COR-L47 (cell line): ENCODE data around the gene CDKL1.
"Not testable (repeated sequence)": the region's sequence is repeated elsewhere in the genome, so short reads cannot be mapped to it uniquely, and the experiment has no call there.

Experiments used
- DNase-seq: peaks from one replicate; lab custom pipeline; 2025; lab: John Stamatoyannopoulos, UW

The CDKL1 gene

DNA sequence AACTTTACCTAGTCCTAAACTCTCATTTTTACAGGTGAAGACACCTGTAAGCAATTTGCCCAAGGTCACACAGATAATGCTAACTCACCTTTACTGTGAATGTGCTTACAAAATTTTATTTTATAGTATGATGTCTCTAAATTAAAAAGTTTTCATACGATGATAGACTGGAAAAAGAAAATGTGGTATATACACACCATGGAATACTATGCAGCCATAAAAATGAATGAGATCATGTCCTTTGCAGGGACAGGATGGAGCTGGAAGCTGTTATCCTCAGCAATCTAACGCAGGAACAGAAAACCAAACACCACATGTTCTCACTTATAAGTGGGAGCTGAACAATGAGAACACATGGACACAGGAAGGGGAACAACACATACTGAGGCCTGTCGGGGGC is 40.4 kb downstream of the CDKL1 start:
- DNase-seq, result not testable (repeated sequence)

DNA sequence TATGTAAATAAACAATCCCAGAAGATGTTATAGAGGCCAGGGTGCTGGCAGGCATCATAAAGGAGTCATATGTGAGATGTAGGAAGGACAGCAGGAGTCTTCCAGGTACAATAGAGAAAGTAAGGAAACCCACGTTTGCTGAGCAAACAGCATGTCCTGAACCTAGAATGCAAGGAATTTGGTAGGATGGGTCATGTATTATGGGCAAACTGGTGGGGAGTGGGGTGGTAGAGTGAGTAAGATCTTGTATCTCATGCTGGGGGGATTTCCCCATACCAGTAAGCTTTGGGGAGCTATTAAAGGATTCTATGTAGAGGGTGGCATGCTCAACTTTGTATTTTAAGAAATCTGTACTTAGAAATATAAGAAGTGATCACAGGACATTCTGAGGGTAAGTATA is 41.0 kb downstream of the CDKL1 start:
- no peak for DNase-seq

DNA sequence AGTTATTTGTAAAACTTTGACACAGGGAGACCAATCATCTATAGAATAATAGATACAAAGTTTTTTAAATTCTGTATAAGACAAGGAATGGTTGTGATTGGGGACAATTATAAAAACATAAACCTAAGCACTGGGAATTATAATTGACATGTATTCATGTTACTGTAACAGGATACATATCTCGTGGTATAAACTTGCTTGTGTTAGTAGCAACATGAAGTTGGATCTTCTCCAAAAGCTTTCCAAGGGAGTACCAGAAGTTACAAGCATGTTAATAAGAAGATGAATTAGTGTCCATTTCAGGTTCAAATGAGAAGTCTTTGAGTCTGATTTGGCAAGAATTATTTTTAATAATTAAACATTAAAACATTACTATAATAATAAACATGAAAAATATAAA is 42.2 kb downstream of the CDKL1 start:
- DNase-seq, result peak; percentile 2

DNA sequence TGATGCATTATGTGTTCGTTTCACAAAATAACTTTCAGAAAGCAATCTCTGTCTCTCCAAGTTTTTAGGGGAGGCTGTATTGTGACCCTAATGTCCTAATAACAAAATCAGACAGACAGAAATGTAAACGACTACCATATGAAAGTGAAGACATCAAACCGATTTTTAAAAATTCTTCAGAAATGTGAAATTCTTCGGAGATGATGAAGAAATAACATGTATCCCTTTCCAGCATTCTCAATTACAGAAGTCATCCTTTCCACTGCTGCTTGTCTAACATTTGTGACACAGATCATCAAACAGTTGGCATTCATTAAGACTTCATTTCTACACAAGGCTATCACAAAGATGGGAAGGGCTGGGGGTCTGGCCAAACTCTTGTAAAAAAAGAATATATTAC is 43.6 kb downstream of the CDKL1 start:
- DNase-seq, result no peak

DNA sequence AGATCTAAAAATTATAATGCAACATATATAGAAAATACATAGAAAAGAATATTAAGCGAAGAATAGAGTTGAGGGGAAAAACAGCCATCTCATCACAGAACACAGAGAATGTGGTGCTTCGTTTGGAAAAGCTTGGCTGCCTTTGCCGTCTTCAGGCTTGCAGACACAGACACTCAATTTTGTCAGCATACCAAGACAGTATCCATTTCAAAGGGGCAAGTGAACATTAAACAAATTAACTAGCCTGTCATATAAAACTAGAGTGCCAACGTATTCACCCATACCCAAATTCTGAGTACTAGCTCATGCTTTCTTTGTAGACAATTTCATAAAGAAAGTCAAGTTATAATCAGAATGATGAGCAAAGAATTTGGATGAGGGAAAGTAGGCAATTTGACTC is 44.1 kb downstream of the CDKL1 start:
- DNase-seq, result no peak

DNA sequence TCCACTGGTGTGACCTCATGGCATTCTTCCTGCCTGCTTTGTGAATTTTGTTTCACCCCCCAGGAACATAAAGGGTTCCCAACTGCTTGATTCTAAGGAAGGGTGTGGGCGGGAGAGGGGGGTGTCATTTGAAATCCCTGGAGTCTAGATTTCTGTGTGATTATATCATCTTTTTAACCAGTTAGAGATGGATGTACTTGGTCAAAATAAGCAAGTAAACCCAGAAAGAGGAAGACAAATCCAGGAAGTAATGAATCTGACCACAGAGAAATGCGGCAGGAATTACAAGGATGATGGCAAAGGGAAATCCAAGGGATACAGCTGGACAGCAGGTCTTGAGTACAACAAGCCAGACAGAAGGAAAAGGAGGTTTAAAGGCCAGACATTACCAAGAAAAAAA is 45.7 kb downstream of the CDKL1 start:
- DNase-seq, result no peak

DNA sequence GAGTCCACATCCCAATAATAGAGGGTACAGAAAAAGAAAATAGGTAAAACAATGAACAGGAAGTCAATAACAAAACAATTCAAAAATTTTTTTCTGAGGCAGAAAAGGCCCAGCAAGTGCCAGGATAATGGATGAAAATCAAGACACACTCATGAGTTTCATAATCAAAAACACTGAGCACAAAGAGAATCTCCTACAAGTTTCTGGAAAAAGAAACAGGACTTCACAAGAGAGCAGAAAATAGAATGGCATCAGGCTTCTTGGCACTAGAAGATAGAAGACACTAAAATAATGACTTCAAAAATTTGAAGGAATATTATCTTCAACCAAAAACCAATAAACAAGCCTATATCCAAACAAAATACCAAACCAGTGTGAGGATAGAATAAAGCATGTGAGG is 47.7 kb downstream of the CDKL1 start:
- DNase-seq, result no peak

DNA sequence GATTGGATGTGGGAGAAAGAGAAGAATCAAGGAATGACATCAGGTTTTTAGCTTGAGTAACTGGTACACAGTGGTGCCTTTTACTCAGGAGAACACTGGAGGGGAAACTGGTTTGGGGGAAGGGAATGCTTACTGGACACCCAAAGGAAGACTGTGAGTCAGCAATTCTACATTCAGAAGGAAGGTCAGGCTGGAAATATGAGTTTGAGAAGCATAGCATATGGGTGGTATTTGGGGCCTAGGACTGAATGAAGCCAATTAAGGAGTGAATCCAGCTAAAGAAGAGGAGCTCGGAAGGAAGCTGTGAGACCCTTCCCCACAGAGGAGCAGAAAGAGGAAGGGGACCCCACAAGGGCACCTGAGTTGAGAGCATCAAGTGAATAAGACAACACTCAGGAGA is 49.2 kb downstream of the CDKL1 start:
- no peak for DNase-seq

DNA sequence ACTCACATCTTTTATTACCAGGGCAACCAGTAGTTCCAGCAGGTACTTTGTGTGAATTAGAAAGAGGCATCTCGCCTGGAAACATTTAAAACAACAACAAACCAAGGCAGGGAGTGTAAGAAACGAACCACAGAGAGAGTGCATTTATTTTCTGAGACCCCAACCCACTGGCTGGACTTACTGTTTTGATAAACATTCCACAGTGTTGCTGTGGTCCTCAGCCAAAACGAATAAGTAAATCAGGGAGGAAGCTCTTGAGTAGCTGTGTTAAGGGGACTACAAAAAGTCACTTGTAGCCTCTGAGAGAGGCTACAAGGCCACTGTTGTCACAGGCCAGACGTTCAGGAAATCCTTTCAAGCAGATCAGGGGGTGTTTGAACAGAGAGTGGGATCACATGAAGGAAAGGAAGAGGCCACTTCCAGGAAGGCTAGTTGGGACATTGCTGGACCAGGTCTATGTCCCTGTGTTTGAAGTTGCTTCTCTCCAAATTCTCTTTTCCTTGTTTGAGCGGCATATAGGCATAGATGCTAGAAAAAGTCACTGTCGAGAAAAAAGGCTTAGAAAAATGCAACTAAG is 50.7 kb downstream of the CDKL1 start:
- DNase-seq, result no peak

DNA sequence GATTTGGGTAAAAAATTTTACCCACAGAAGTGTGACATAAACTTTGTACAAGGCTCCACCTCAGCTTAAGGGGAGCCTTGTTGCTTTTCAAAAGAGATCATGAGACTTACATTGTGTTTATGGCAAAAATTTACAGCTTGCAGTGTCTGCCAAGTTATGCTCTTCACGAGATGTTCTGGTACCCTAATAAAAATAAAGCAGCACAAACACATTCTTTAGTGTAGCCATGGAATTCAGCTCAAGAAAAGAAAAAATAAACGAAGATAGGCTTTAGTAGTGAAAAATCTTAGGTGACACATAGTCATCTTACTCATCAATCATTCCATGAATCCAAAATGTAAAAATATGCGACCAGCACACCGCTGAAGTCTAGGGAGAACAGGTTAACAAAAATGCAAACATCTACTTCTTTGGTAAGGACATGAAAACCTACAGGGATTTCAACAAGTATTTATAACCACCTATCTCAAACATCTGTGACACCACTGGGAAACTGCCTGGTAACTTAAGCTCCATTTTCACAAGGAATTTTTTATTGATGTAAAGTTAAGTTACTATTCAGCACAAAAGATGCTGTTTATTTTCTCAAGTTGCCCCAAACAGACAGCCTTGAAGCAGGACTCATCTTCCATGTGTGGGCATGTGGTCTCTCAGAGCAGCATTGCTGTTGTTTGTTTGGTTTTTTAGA is 51.7 kb downstream of the CDKL1 start:
- DNase-seq, result no peak

DNA sequence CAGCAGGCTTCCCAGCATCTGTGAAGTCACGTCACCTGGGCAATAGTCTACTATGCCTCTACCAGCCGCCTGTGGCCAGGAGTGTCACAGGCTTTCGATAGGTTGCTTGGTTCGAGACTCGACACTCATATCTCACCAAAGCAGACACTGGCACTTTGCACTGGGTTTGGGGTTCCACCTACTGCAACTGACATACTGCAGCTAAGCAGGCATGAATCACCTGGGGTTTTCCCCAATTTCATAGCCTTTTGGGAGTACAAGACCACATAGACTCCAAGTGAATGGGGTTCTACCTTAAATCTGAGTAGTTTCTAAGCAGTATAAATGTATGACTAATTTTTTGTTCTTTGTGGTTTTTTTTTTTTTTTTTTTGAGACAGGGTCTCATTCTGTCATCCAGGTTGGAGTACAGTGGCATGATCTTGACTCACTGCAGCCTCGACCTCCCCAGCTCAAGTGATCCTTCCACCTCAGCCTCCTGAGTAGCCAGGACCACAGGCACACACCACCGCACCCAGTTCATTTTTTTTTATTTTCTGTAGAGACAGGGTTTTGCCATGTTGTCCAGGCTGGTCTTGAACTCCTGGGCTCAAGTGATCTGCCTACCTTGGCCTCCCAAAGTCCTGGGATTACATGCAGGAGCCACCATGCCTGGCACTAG is 52.4 kb downstream of the CDKL1 start:
- no peak for DNase-seq

DNA sequence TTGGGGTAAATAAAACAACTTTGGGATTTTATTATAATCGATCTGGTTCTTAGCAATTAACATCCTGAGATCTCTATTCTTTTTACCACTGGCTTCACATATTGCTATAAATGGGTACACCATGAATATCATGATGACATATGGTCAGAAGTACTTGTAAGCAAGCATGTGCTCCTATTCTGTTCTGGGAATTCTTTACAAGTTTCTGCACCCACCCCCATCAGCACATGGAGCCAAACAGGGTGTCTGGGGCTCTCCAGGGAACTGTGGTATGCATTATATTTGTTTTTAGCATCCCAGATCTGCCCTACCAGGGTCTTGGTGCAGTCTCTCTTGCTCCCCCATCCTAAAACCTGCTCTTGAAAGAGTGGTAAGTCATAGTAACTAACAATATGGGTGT is 53.2 kb downstream of the CDKL1 start:
- DNase-seq, result no peak

DNA sequence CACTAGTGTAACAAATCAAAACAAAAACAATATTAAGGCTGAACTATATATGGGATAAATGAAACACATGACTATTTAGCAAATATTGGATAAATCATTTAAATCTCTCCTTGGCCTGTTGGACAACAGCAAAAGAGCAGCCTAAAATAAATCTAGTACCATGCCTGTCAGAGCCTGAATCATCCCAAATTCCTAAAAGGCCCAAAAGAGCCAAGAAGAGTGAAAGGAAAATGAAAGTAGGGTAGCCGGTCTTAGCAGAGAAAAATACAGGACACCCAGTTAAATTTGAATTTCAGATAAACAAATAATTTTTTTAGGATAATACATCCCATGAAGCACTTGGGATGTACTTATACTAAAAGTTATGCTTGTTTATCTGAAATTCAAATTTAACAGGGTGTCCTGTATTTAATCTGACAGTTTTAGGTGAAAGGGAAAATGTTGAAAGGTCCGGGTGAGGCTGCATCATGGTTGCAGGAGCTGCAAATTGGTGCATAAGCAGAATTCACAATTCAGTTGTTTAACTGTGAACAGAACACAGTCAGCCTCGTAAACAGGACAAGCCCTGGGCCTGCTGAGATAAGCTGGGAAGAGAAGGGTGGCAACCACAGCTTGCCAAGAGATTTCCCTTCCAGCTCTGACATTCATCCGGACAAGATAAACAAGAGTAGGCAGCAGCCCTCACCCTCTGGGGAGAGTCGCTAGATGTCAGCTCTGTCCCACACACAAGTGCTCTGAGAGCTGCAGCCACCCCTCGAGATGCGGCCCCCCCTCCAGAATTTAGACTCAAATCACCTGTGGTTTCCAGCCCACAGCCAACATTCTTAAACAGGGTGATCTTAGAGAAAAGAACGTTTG is 54.2 kb downstream of the CDKL1 start:
- DNase-seq, result peak; percentile 65

DNA sequence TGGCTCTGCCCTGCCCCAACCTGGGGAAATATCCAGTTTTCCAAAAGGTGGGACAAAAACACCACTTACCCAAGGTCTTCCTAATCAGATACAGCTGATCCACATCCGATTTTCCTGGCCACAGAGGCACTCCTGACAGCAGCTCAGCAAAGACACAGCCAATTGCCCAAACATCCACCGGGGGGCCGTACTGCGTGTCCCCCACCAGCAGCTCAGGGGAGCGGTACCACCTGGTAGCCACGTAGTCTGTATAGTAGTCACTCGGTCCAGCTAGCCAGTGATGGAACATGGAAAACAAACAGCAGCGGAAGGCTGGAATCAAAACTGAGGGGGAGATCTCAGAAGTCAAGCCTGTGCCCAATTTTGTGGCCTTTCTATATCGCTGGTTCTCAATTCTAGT is 55.7 kb downstream of the CDKL1 start:
- no peak for DNase-seq

DNA sequence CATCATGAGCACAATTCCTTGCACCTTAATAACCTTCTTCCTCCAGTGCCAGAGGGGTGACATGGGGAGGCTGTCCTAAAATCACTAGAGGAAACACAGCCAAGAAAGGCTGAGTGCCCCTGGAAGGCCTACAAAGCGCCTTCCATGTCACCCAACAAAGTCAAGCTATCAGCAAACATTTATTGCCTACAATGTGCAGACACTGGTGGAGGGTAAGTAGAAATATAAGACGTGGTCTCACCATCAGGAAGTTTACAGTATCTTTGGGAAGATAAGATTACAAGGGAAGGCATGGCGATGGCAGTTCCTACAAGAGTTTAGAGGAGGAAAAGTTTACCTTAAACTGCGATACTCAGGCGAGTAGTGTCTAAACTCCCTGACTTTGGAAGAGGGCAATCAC is 56.6 kb downstream of the CDKL1 start:
- DNase-seq, result no peak

DNA sequence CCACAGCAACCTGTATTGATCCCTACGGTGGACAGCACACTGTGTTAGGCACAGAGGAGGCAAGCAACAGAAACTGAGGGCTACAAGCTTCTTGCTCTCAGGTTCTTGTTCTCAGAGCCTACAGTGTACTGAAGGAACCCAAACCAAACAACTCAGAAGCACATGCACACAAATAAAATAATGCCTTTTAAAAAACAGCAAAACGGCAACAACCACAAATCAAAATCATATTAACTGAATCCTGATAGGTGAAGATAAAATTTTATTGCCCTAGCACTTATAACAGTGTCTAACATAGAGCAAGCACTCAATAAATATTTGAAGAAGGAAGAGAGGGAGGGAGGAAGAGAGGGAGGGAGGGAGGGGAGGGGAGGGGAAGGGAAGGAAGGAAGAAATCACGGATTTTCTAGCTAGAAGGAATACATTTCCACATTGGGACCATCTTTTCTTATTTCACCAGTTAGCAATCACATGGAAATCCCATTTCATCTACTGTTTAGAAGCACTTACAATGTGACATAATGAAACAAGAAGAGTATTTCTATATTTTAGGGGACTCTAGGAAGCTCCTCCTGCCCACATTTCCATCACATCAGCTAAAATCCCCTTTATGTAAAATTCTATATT is 57.4 kb downstream of the CDKL1 start:
- no peak for DNase-seq

DNA sequence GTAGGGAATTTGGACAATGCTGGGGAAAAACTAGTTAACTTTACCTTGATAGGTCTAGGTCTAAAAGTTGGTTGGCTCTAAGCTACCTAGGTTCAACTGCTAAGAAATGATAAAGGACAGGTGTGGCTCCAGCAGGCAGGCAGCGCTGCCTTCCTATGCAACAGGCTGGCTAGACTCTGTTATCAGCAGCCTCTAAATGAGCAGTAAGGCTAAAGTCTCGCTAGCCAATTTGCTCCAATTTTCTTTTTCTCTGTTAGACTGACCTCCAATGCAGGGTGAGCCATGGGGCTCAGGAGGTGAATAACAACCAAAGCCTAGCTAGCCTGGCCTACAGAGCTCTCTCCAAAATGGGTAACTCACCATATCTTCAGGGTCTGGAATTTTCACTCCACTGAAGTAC is 58.1 kb downstream of the CDKL1 start:
- DNase-seq, result no peak

DNA sequence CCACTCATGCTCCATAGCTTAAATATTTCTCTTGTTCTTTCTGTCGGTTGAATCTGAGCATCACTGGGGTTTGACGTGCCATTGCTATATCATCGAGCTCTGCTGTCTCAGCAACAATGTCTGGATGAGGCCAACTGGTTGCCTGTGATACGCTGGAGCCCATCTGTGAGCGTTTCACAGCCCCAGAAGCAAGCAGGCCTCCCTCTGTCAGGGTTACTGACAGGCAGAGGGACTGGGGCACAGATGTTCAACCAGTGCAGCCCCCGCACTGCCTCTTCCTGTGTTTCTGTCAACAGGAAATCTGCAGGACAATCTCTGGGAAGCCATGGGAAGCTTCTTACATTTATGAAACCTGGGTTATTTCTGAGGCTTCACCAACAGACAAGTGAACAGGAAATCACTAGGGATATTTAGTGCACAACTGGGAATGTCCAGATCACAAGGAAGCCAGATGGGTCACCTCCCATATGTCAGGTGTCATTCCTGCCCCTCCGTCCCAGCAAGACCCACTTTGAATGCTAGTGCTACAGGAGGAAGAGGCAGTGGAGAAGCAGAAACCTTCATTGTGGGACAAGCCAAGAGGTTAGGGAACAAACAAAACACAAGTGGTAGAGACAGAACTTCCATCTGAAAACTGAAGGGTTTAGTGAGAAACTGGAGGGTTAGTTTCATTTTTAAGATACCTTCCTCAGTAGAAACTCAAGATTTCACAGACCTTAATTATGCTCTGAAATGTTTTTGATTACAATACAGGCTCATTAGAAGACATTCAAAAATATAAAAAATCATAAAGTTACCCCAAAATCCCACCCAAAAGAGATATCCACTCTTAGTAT is 60.5 kb downstream of the CDKL1 start:
- peak; percentile 14 for DNase-seq

DNA sequence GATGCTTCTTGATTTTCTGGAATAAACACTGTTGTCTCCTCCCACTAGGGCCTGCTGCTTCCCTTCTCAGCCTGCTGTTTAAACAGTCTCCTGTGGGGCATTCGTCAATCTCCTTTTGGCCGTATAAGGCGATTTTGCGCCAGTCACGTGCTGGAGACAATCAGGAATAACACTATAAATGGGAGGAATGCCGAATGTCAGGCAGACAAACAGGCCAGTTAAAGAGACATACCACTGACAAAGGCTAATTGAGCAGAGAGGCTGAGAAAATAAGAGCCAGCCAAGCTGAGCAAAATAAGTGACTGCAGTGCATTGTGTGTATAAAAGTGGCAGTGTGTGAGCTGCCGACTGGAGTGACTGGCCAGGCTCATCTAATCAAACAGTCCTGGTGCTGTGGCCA is 61.3 kb downstream of the CDKL1 start:
- DNase-seq, result peak; percentile 87

DNA sequence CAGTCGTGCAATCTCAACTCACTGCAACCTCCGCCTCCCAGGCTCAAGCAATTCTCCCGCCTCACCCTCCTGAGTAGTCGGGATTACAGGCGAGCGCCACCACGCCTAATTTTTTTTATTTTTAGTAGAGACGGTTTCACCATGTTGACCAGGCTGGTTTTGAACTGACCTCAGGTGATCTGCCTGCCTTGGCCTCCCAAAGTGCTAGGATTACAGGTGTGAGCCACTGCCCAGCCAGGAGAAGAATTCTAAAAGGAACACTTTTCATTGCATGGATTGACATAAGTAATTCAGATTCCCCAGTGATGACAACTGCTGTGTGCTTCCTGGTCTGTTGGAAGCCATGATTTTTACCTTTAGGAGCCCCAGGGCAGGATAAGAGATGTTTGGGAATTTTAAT is 62.5 kb downstream of the CDKL1 start:
- no peak for DNase-seq

DNA sequence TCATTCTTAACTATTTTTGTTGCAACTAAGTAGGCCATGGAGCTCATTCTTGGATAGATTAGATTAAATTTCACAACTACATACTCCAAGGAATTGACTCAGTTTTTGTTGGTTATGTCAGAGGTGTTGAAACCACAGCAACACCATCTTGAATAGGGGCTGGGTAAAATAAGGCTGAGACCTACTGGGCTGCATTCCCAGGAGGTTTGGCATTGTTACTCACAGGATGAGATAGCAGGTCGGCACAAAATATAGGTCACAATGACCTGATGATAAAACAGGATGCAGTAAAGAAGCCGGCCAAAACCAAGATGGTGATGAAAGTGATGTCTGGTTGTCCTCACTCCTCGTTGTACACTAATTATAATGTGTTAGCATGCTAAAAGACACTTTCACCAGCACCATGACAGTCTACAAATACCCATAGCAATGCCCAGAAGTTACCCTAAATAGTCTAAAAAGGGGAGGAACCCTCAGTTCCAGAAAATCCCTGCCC is 63.6 kb downstream of the CDKL1 start:
- no peak for DNase-seq
